ENCODE data around the gene ADSL. TPM values are rescaled to one million over a fixed set of nuclear protein-coding genes. Genes with fewer than 3 reads are reported as not detected.

ADSL gene
- total RNA-seq, 2 experiments from 2014 or later: 117 to 137 TPM

- intact Hi-C loops (cut with micrococcal nuclease; ENCODE audit: unreplicated experiment): no loop called here
- Histone ChIP-seq H2AFZ (ENCODE audit: low read length) (no peak overlapping the region), H3K4me1 (ENCODE audit: insufficient read depth, low read length, poor library complexity, severe bottlenecking) (peaks cover 46% of the 10 kb centered on the region), H3K9me2 (ENCODE audit: insufficient read depth, low read length) (no peaks in the 10 kb centered on the region), H3K4me3 (ENCODE audit: low read depth, low read length, poor library complexity, severe bottlenecking) (no peak overlapping the region), H3K9me3 (ENCODE audit: low read length) (peaks cover 5% of the 10 kb centered on the region; the same call in 1 of the 2 replicates), H3K36me3 (ENCODE audit: insufficient read depth, low read length) (peaks cover 93% of the 10 kb centered on the region), H4K20me1 (ENCODE audit: insufficient read depth, low read length) (no peaks in the 10 kb centered on the region), H3K27ac (ENCODE audit: low read depth, low read length, poor library complexity, severe bottlenecking) (no peak overlapping the region), H3K4me2 (ENCODE audit: low read length) (no peak overlapping the region), H3K79me2 (ENCODE audit: insufficient read depth, low read depth, low read length) (peaks cover 27% of the 10 kb centered on the region)
- POLR2A ChIA-PET: no interaction called here
- DNase-seq (ENCODE audit: low spot score): no peak
- CTCF ChIA-PET (ENCODE audit: unreplicated experiment): interaction anchor here (0.5 kb wide), 1 partner anchor 11 kb away, joined by 3 read pairs; no protein-coding TSS in a partner anchor
- BruUV-seq (replicated peaks): no TSS peak
- no peak for TF ChIP-seq CTCF (conservative IDR thresholded peaks at IDR 0.05; ENCODE audit: low read length)
- TF ChIP-seq EZH2phosphoT487 (IDR thresholded peaks at IDR 0.05; ENCODE audit: borderline replicate concordance, low read depth, low read length): no peak
These were observed 84.7 kb downstream of the ADSL start for GRCh38 chr22:40430991-40431390.

- H3K4me1 ChIP-seq (ENCODE audit: insufficient read depth, low read length, poor library complexity, severe bottlenecking): peaks cover 57% of the 10 kb centered on the region
- H3K4me2 ChIP-seq (ENCODE audit: low read length): 0 out of 2 replicates have a peak overlapping the region, but pooled peaks have one; percentile 57
- peaks cover 27% of the 10 kb centered on the region for H3K79me2 ChIP-seq (ENCODE audit: insufficient read depth, low read depth, low read length)
- POLR2A ChIA-PET: interaction anchor here (1.0 to 2.8 kb wide), 2 partner anchors 13 to 16 kb away, joined by 5 to 13 read pairs; no protein-coding TSS in a partner anchor
- peak overlapping the region; percentile 99 for H3K27ac ChIP-seq (ENCODE audit: low read depth, low read length, poor library complexity, severe bottlenecking)
- H3K9me2 ChIP-seq (ENCODE audit: insufficient read depth, low read length): no peaks in the 10 kb centered on the region
- H3K36me3 ChIP-seq (ENCODE audit: insufficient read depth, low read length): peaks cover 82% of the 10 kb centered on the region
- H3K4me3 ChIP-seq (ENCODE audit: low read depth, low read length, poor library complexity, severe bottlenecking): no peak overlapping the region
- no TSS peak for BruUV-seq (replicated peaks)
- TF ChIP-seq CTCF (conservative IDR thresholded peaks at IDR 0.05; ENCODE audit: low read length) (no peak), EZH2phosphoT487 (IDR thresholded peaks at IDR 0.05; ENCODE audit: borderline replicate concordance, low read depth, low read length) (no peak)
- intact Hi-C loops (cut with micrococcal nuclease; ENCODE audit: unreplicated experiment): no loop called here
- H4K20me1 ChIP-seq (ENCODE audit: insufficient read depth, low read length): no peaks in the 10 kb centered on the region
- no peak for DNase-seq (ENCODE audit: low spot score)
- H3K9me3 ChIP-seq (ENCODE audit: low read length): peaks cover 5% of the 10 kb centered on the region; the same call in 1 of the 2 replicates
- H2AFZ ChIP-seq (ENCODE audit: low read length): no peak overlapping the region
- CTCF ChIA-PET (ENCODE audit: unreplicated experiment): interaction anchor here (1.1 kb wide), 1 partner anchor 17 kb away, joined by 3 read pairs; no protein-coding TSS in a partner anchor
These were observed 85.9 kb downstream of the ADSL start for GRCh38 chr22:40432157-40432556.

- Histone ChIP-seq H2AFZ (ENCODE audit: low read length) (no peak overlapping the region), H3K36me3 (ENCODE audit: insufficient read depth, low read length) (peaks cover 77% of the 10 kb centered on the region), H4K20me1 (ENCODE audit: insufficient read depth, low read length) (no peaks in the 10 kb centered on the region), H3K9me3 (ENCODE audit: low read length) (peaks cover 5% of the 10 kb centered on the region; the same call in 1 of the 2 replicates), H3K9me2 (ENCODE audit: insufficient read depth, low read length) (no peaks in the 10 kb centered on the region), H3K27ac (ENCODE audit: low read depth, low read length, poor library complexity, severe bottlenecking) (peak overlapping the region; percentile 99), H3K4me2 (ENCODE audit: low read length) (peak overlapping the region; percentile 57), H3K4me1 (ENCODE audit: insufficient read depth, low read length, poor library complexity, severe bottlenecking) (peaks cover 62% of the 10 kb centered on the region), H3K4me3 (ENCODE audit: low read depth, low read length, poor library complexity, severe bottlenecking) (no peak overlapping the region), H3K79me2 (ENCODE audit: insufficient read depth, low read depth, low read length) (peaks cover 27% of the 10 kb centered on the region)
- BruUV-seq (replicated peaks): no TSS peak
- CTCF ChIA-PET (ENCODE audit: unreplicated experiment): interaction anchor here (0.5 to 1.2 kb wide), 4 partner anchors 14 to 48 kb away, joined by 3 read pairs; no protein-coding TSS in a partner anchor
- no peak for DNase-seq (ENCODE audit: low spot score)
- intact Hi-C loops (cut with micrococcal nuclease; ENCODE audit: unreplicated experiment): no loop called here
- no peak for TF ChIP-seq EZH2phosphoT487 (IDR thresholded peaks at IDR 0.05; ENCODE audit: borderline replicate concordance, low read depth, low read length)
- no peak for TF ChIP-seq CTCF (conservative IDR thresholded peaks at IDR 0.05; ENCODE audit: low read length)
- POLR2A ChIA-PET: interaction anchor here (0.7 to 2.8 kb wide), 3 partner anchors 14 to 30 kb away, joined by 3 to 13 read pairs (median 5); no protein-coding TSS in a partner anchor
These were observed 86.3 kb downstream of the ADSL start for GRCh38 chr22:40432625-40433024.
